Transverse colon (tissue), 4 donors: ENCODE data around the gene KMT2E. TPM values are rescaled to one million over a fixed set of nuclear protein-coding genes. Genes with fewer than 3 reads are reported as not detected.

Experiments used
- DNase-seq: peaks from one replicate; pipeline ENCODE4 v3.0.0-alpha.2; 2019
- H3K27ac ChIP-seq, 4 donors: fragments of 200-600 bp; sonication (generic); 2 replicates each; pipeline ENCODE4 v1.5.1; 2016 to 2018; ENCODE audit warnings: inconsistent platforms in 4 of 4
- H3K27me3 ChIP-seq: fragments of 200-600 bp; sonication (generic); 2 replicates; pipeline ENCODE4 v1.5.1; 2017; ENCODE audit warnings: inconsistent platforms
- H3K36me3 ChIP-seq, 4 donors: fragments of 200-600 bp; sonication (generic); 2 replicates each; pipeline ENCODE4 v1.5.1; 2017 to 2019; ENCODE audit warnings: inconsistent platforms in 4 of 4
- H3K4me1 ChIP-seq, 4 donors: fragments of 200-600 bp; sonication (generic); 2 replicates each; pipeline ENCODE4 v1.5.1; 2017 to 2020; ENCODE audit warnings: inconsistent platforms in 4 of 4
- H3K4me3 ChIP-seq, 4 donors: fragments of 200-600 bp; sonication (generic); 1 replicate in 1 of 4; 2 replicates in 3 of 4; pipeline versions ENCODE4 v1.5.1 to v1.6.1; 2017 to 2019; ENCODE audit warnings: inconsistent platforms in 4 of 4
- H3K9me3 ChIP-seq, 2 donors: fragments of 200-600 bp; sonication (generic); 2 replicates each; pipeline ENCODE4 v1.5.1; 2017 to 2019; ENCODE audit warnings: inconsistent platforms in 2 of 2
- CTCF ChIP-seq, 5 experiments: fragments of 200-600 bp in 3 of 5; fragments of 450-650 bp in 2 of 5; sonication (generic) in 3 of 5; IDR thresholded peaks; 1 replicate in 2 of 5; 2 replicates in 3 of 5; pipeline ENCODE4 v1.5.1; 2016 to 2017; ENCODE audit warnings: antibody characterized with exemption in 5 of 5, inconsistent platforms in 3 of 5, mild to moderate bottlenecking in 2 of 5, moderate library complexity in 1 of 5
- EP300 ChIP-seq: sonication (generic); formaldehyde crosslinking; IDR thresholded peaks from one replicate; pipeline ENCODE4 v1.6.1; 2017; ENCODE audit warnings: antibody characterized with exemption, low read depth
- POLR2A ChIP-seq: fragments of 450-650 bp; IDR thresholded peaks from one replicate; pipeline ENCODE4 v1.6.1; 2016; ENCODE audit warnings: antibody characterized with exemption, mild to moderate bottlenecking, moderate library complexity
- POLR2AphosphoS5 ChIP-seq, 3 donors: sonication (generic); formaldehyde crosslinking; IDR thresholded peaks; one replicate each; pipeline ENCODE4 v1.6.1; 2016; ENCODE audit warnings: antibody characterized with exemption in 3 of 3
- WGBS, 2 donors: methylation state at CpG; one replicate each; pipeline ENCODE4 v1.1.5; 2018; ENCODE audit warnings: low coverage in 1 of 2; 5-methylcytosine and 5-hydroxymethylcytosine counted together
- in situ Hi-C, 4 donors: fragments of 200-750 bp; cut with MboI; loops; one replicate each; pipeline versions ENCODE4 v1.15.0 to v1.15.1; 2017; ENCODE audit warnings: low sequenced_read_pairs in 3 of 4, low pct_ligation_motif_present in 1 of 4, low pct_unique_long_range_greater_than_20kb in 1 of 4
- intact Hi-C: fragments of 100-400 bp; cut with DNase I; formaldehyde crosslinking; loops from one replicate; pipeline ENCODE4 v1.15.1; 2023; ENCODE audit warnings: low total_unique reads
- total RNA-seq, 4 donors: library from RNA; depleted of rRNA; stranded (reverse); fragments of >200 nt; gene quantifications; one replicate each; pipeline ENCODE4 v1.1.0, GENCODE V29; 2016

The KMT2E gene
- total RNA-seq, 4 donors from 2014 or later, result 86.8 to 362 (median 178) TPM

GRCh38 chr7:105122619-105123018 lies 108.6 kb downstream of the KMT2E start:
- Histone ChIP-seq H3K27me3 (no peaks in the 10 kb centered on the region), H3K4me1 (no peaks in the 10 kb centered on the region), H3K27ac (no peak overlapping the region), H3K36me3 (peaks cover 0 to 14% (median 0%) of the 10 kb centered on the region in 4 donors), H3K9me3 (no peaks in the 10 kb centered on the region), H3K4me3 (no peak overlapping the region)
- in situ Hi-C loops, result no loop called here
- TF ChIP-seq POLR2A, result no peak
- no peak for TF ChIP-seq POLR2AphosphoS5 (IDR thresholded peaks at IDR 0.05)
- no peak for TF ChIP-seq EP300
- TF ChIP-seq CTCF (IDR thresholded peaks at IDR 0.05), result no peak
- WGBS, 2 donors, result 78 to 83% methylated on average over 8 of the region's 8 CpGs
- intact Hi-C loops, result no loop called here
- no peak for DNase-seq

GRCh38 chr7:105125745-105126144 lies 111.7 kb downstream of the KMT2E start:
- intact Hi-C loops, result no loop called here

GRCh38 chr7:105126436-105126975 lies 112.5 kb downstream of the KMT2E start:
- TF ChIP-seq POLR2AphosphoS5 (IDR thresholded peaks at IDR 0.05), result no peak
- TF ChIP-seq POLR2A, result no peak
- TF ChIP-seq EP300, result no peak
- no peak for TF ChIP-seq CTCF (IDR thresholded peaks at IDR 0.05)
- H3K4me1 ChIP-seq, result no peaks in the 10 kb centered on the region
- no peaks in the 10 kb centered on the region for H3K27me3 ChIP-seq
- intact Hi-C loops, result no loop called here
- in situ Hi-C loops, result no loop called here
- no peak overlapping the region for H3K27ac ChIP-seq
- H3K4me3 ChIP-seq, result no peak overlapping the region
- peaks cover 0 to 14% (median 0%) of the 10 kb centered on the region in 4 donors for H3K36me3 ChIP-seq
- WGBS, 2 donors, result 94 to 100% methylated on average over 1 to 4 of the region's 4 CpGs
- no peaks in the 10 kb centered on the region for H3K9me3 ChIP-seq
- no peak for DNase-seq

More at GRCh38 chr7:105125745-105126144, 111.7 kb downstream of the KMT2E start:
- Histone ChIP-seq H3K4me1 (no peaks in the 10 kb centered on the region), H3K27ac (no peak overlapping the region), H3K27me3 (no peaks in the 10 kb centered on the region), H3K9me3 (no peaks in the 10 kb centered on the region), H3K4me3 (no peak overlapping the region), H3K36me3 (peaks cover 0 to 14% (median 0%) of the 10 kb centered on the region in 4 donors)
- 92 to 93% methylated on average over 9 to 12 of the region's 12 CpGs for WGBS, 2 donors
- in situ Hi-C loops, result no loop called here
- DNase-seq, result no peak
- TF ChIP-seq EP300, result no peak
- no peak for TF ChIP-seq POLR2A
- no peak for TF ChIP-seq POLR2AphosphoS5 (IDR thresholded peaks at IDR 0.05)
- no peak for TF ChIP-seq CTCF (IDR thresholded peaks at IDR 0.05)

- intact Hi-C loops, result no loop called here
- H3K4me3 ChIP-seq, result no peak overlapping the region
- no peaks in the 10 kb centered on the region for H3K27me3 ChIP-seq
- no peaks in the 10 kb centered on the region for H3K4me1 ChIP-seq
- 76 to 81% methylated on average over 4 to 8 of the region's 8 CpGs for WGBS, 2 donors
- peaks cover 0 to 14% (median 0%) of the 10 kb centered on the region in 4 donors for H3K36me3 ChIP-seq
- no peaks in the 10 kb centered on the region for H3K9me3 ChIP-seq
- in situ Hi-C loops, result no loop called here
- no peak for TF ChIP-seq POLR2A
- TF ChIP-seq CTCF (IDR thresholded peaks at IDR 0.05), result no peak
- no peak for DNase-seq
- H3K27ac ChIP-seq, result no peak overlapping the region
Measured at GRCh38 chr7:105127179-105127578, 113.2 kb downstream of the KMT2E start.
